DMS153 (cell line): ENCODE results near the gene MOB3A.

Experiments
- DNase-seq: peaks from one replicate; lab custom pipeline; 2025; lab: John Stamatoyannopoulos, UW

The MOB3A gene

DNA sequence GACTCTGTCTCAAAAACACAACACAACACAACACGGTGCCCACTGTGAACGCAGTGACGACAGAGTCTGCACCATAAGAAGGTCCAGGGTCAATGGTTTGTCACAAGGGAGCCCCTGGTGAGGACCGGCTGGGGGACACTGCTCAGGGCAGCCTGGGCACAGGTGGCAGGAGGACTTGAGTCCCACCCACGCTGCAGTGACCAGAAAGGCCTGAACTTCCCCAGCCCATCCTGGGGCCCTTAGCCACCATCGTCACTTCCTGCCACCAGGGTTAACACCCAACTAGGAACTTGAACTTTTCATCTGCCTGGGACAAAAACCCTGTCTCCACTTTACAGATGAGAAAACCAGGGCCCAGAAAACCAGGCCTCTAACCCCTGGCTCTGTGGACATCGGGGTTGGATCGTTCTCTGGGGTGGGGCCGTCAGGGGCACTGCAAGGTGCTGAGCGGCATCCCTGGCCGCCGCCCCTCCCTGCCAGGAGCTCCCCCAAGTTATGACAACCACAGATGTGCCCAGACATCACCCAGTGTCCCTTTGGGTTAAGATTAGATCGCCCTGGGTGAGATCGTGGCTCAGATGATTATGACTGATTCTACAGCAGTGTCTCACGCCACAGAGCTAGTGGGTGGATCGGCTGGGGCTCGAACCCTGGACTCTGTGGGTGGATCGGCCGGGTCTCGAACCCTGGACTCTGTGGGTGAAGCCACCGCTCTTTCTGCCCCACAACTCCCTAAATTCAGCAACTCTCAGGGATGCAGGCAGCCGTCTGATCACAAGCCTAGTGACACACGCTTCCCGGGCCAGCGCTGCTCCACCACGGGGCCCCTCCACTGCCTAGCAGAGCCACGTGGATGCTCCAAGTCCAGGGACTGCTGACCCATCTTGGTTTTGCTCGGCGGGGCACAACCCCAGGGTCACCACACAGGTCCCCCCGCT is 14.0 kb downstream of the MOB3A start:
- no peak for DNase-seq

DNA sequence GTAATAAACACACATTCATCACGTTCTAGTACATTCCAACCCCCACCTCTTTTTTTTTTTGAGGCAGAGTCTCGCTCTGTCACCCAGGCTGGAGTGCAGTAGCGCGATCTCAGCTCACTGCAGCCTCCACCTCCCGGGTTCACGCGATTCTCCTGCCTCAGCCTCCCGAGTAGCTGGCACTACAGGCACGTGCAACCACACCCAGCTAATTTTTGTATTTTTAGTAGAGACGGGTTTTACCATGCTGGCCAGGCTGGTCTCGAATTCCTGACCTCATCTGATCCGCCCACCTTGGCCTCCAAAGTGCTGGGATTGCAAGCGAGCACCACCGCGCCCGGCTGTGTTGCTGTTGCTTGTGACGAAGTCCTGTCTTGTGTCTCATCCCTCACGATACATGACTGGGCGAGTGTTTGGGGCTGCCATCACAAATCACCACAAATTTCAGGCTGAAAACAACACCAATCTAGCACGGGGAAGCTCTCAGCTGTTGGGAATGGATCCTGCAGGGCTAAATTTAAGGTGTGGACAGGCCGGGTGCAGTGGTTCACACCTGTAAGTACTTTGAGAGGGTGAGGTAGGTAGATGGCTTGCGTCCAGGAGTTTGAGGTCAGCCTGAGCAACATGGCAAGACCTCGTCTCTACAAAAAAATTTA is 15.7 kb downstream of the MOB3A start:
- no peak for DNase-seq

DNA sequence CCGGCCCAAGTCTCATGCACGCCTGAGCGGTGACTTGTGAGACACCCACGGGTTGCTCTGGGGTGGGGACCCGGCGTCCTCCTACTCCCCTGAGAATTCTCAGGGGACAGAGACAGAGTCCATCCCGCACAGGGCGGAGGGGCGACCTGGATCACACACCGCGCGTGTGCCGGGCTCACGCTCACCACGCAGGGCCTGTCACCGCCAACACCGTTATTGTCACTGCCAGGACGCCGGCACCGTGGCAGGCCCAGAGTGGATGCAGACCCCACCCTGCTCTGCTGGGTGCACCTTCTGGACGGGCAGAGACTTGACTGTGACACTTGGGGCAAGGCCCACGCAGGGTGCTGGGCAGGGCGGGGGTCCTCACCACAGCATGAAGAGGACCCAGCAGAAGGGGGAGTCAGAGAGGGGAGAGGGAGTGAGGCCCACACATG is 16.2 kb downstream of the MOB3A start:
- DNase-seq: no peak

DNA sequence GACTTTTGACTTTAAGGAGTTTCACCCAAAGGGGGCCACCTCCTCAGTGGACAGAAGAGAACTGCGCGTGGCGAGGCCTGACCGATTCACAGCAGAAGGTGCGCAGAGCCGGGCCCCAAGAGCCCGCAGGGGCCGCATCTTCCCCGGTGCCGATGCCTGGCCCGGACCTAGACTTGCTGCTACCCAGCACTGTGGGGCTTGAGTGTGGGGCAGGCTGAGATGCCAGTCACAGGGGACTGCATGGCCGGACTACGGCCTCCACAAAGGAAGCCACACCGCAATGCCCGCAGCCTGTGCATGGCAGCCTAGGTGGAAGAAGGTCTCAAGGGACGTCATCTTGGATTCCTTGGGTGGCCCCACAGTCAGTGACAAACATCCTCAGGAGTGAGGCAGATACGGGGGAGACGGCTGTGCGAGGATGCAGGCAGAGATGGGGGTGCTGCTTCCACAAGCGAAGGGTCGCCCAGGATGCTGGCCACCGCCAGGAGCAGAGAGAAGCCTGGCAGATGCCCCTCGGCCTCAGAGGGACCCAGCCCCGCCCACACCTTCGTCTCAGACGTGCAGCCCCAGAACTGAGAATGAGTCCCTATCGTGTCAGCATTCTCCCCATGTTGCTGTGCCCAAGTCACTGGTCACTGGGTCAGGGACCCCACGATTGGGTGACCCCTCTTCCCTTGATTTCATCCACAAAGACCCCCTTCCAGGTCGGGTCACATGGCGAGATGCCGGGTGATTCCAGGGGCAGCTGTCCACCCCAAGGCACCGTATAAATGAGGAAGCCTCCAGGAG is 16.9 kb downstream of the MOB3A start:
- DNase-seq: no peak

DNA sequence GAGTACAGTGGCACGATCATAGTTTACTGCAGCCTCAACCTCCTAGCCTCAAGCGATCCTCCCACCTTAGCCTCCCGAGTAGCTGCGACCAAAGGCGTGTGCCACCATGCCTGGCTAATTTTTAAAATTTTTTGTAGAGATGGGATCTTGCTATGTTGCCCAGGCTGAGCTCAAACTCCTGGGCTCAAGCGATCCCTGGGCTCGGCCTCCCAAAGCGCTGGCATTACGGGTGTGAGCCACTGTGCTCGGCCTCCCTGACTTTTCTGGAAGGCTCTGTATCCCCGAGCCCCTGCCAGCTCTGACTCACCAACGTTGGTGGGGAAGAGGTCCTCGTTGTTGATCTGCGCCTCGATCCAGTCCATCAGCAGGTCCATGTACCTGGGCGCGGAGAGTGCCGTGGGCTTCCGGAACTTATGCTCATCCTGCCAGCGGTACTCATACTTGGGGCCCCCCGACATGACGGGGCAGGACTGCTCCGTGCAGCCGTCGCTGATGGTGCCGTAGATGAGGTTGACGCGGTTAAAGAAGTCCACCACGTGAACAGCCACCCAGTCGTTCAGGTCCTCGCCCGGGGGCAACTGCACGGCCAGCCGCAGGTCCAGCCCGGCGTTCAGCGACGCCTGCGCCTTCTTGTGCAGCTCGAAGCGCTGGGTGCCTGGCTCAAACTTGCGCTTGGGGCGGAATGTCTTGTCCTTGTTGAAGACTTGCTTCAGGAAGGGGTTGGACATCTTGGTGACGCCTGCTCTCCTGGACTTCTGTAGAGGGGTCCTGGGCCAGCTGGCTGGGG is 18.1 kb downstream of the MOB3A start:
- DNase-seq: no peak

DNA sequence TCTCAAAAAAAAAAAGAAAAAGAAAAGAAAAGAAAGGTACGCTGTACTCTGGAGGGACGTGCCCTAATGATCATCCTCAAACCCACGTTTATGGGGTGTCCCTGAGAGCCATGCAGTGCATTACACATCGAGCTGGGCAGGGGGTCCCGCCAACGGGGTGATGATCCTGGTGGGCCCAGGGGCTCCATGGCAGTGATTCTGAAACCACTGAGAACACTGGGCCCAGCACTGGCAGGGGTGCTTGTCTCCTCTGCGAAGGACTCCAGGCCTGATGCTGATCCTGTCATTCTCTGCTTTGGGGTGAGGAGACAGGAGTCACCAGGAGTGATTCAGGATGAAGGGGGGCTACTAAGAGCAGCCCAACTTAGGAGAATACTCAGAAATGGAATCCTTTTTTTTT is 18.7 kb downstream of the MOB3A start:
- DNase-seq: no peak

DNA sequence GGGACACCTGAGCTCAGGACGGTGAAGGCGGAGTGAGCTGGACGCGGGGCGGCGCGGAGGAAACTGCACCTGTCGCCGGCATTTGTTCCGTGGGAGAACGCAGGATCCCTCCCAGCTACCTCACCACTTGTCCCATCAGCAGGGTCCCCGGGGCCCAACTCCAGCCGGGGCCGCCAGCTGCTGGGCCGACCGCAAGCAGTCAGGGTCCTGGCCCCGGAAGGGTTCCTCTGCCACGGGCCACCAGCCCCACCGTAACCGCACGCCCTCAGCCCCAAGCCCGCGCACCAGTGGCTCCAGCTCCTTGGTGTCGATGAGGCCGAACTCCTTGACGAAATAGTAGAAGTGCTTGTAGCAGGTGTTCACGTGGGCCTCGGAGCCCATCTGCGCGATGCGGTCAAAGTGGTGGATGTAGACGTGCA is 19.6 kb downstream of the MOB3A start:
- no peak for DNase-seq

DNA sequence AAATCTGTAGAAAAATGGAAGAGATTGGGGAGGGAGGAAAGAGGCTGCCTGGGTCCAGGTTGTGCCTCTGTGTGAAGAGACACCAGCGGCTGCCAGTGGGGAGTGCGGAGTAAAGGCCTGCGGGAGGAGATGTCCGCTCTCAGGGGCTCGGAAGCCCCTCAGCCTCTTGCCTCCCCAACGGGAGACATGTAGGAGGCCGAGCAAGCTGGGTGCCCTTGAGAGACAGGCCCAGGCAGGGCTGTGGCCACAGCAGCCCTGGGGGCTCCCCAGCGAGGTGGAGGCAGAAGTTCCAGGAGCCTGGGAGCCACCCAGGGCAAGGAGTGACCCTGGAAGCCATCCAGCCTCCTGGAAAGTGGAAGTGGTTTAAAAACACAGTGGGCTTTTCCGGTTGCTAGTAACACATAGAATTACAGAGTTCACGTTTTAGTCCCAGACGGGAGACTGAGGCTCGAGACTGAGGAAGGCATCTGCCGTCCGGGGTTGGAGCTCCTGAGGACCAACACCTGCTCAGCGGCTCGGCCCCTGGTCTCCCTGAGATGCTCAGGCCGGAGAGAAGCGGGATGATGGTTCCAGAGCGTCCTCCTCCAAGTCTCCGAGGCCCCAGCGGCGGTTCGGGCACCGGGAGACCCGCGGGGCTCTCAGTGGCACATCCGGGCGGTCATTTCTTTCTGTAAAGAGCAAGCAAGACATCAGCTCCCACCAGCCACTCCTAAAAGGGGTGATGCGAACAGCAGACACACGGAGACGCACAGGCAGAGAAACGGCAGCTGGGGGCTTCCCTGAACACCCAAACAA is 23.2 kb downstream of the MOB3A start:
- DNase-seq: no peak

DNA sequence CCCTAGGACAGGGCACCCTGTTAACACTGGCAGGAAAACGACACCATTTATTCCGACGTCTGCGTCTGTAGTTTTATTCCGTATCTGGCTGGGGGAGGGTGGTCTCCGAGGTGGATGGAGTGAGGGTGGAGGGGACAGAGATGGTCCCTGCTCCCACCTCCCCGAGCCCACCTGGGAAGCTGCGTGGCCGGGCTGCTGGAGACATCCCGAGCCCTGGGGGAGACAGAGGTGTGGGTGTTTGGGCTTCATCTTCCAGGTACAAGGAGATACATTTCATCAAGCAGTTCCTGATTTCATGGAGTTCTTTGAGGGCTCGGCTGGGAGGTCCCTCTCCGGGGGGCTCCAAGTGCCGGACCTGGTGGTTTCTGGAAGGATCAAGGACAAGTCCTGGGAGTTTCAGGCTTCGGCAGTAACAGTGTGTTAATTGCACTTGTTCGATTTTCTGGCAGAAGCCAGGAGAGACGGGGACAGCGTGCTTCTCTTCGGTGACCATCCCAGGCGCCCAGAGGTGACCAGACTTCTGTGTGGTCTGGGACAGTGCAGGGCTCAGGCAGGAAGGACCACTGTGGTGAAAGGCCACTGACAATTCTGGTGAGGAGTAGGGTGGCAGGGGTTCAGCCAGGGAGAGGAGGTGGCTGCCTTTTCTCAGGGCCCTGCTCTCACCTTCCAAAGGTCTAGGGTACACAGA is 25.0 kb downstream of the MOB3A start:
- no peak for DNase-seq

DNA sequence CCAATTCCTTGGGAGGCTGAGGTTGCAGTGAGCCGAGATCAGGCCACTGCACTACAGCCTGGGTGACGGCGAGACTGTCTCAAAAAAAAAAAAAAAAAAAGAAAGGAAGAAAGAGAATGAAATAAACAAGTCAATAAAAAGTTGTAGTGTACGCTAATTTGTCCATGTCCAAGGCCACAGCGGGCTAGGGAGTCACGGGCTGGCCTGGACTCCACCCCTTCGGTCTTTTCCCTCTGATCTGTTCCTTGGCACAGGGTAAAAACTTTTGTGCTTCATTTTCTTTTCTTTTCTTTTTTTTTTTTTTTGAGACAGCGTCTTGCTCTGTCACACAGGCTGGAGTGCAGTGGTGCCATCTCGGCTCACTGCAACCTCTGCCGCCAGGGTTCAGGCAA is 25.7 kb downstream of the MOB3A start:
- DNase-seq: no peak

DNA sequence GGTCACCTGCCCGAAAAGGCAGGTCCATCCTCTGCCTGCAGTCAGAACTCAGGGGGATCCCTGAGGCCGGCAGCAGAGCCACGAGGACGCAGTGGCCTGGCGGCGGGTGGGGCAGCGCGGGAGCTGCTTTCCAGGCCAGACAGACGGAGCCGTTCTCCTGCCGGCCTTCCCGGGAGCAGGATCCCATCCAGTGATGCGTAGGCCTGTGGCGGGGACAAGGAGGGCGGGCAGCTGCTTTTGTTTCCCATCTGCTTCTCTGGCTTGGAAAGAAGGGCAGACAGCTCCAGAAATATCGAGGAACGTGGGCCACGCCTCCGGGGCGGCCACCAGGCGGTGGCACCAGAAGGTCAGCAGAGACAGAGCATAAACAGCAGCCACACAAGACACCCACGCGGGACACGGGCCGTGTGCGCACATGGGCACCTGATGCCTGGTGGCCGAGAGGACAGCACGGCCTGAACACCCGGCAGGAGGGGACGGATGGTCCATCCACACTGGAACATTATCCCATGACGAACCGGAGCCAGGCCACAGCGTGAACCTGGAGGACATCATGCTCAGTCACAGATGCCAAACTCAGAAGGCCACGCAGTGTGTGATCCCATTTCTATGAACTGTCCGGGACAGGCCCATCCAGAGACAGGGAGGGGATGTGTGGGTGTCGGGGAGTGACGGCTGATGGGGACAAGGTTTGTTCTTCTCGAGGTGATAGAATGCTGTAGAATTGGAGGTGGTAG is 31.2 kb downstream of the MOB3A start:
- DNase-seq: no peak

DNA sequence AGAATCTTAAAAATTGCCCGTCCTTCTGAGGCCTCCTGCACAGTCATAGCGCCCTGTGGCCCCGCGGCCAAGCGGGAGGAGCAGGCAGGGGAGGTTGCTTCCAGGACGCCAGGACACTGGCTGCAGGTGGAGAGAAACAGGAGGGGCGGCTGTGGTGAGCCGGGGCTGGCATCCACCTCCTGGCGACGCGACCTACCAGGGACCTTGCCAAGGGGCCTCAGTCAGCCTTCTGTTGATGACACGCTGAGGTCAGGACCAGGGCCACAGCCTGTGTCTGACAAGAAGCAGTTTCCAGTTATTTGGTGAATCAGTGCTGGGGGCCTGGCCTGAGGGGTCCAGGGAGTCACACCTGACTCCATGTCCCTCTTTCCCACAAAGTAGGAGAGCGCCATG is 31.7 kb downstream of the MOB3A start:
- DNase-seq: no peak

DNA sequence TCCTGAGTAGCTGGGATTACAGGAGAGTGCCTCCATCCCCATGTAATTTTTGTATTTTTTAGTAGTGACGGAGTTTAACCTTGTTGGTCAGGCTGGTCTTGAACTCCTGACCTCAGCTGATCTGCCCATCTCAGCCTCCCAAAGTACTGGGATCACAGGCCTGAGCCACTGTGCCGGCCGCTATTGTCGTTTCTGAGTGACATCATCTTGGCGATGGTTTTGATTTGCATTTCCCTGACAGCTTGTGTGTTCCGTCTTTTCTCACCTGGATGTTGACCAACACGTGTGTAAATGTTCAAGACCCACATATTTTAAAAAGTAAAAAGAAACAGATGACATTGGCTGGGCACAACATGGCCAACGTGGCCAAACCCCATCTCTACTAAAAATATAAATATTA is 32.3 kb downstream of the MOB3A start:
- no peak for DNase-seq

DNA sequence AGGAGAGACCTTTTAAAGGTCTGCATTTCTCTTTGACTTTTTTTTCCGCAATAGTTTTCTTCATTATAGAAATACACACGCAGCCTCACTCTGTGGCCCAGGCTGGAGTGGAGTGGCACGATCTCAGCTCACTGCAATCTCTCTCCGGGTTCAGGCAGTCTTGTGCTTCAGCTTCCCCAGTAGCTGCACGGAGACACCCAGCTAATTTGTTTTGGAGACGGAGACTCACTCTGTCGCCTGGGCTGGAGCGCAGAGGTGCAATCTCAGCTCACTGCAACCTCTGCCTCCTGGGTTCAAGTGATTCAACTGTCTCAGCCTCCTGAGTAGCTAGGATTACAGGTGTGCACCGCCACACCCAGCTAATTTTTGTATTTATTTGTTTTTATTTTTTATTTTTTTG is 33.4 kb downstream of the MOB3A start:
- DNase-seq: no peak

DNA sequence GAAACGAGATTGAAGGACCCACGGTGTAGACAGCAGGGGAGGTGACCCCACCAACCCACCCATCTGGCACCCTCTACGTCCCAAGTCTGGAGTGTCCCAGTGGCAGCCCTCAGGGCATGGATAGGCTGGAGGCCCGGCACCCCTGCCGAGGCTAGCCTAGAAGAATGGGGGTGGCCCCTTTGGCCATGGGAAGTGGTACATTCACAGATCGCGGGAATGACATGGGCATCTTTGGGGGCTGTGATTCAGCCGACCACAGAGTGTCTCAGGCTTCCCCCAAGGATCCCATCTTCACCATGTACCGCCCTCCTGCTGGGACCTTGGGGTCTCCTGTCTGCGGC is 33.8 kb downstream of the MOB3A start:
- DNase-seq: no peak

DNA sequence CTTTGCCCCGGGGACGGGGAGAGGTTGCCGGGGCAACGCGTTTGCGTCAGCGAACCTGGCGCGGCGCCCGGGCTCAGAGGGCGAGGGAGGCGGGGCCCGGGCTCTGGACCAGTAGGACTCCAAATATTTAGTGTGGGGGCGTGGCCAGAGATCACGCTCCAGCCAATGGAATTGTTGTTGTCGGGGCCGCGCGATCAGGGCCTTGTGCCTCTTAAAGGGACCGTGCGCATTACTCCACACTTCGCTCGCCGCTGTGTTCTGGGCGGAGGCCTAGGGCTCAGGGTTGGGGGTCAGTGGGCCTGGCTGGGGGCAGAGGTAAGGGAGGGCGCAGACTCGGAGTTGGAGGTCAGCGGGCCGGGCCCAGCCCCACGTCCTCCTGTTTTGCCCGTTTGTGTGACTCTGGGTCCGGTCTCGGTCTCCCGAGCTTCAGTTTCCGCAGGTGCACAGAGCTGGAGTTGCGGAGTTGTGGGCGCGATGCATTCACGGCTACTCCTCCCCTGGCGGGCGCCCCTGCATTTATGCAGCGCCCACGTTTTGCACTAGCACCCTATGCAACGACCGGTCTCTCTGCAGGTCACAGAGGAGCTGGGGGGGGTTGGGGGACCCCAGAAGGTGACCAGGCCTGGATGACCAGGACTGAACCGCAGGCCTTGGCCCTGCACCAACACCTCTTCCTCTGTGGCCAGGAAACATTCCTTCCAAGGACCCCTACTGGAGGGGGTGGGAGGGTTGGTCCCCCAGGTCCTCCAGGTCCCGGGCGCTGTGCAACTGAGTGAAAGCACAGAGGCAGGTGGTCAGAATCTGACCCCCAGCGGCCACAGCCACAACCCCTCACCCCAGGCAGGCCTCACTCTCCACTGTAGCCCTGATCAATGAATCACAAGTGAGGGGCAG is 34.4 kb downstream of the MOB3A start:
- peak; percentile 92 for DNase-seq

DNA sequence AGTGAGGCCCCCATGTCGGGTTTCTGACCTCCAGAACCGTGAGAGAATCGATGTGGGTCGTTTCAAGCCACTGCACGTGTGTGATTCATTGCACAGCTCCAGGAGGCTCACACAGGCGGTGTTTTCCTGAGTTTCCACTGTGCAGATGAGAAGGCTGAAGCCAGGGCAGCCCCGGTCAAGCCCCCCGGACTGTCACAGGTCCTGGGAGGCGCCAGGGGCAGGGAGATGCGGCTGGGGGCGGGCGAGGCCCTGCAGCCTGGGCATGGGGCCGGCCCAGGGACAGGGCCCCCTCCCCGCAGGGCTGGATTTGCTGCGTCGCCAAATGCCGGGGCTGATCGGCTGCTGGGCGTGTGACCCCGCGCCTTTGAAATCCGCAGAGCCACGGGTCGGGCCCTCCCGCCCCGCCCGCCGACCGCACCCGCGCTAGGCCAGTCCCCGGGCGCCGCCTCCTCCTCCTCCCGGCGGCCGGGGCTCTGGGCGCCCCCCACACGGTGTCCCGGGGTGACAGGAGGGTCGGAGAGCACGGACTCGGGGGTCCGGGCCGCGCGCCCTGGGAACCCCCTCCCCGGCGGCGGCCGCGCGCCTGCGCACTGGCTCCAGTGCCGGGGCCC is 35.1 kb downstream of the MOB3A start:
- no peak for DNase-seq

DNA sequence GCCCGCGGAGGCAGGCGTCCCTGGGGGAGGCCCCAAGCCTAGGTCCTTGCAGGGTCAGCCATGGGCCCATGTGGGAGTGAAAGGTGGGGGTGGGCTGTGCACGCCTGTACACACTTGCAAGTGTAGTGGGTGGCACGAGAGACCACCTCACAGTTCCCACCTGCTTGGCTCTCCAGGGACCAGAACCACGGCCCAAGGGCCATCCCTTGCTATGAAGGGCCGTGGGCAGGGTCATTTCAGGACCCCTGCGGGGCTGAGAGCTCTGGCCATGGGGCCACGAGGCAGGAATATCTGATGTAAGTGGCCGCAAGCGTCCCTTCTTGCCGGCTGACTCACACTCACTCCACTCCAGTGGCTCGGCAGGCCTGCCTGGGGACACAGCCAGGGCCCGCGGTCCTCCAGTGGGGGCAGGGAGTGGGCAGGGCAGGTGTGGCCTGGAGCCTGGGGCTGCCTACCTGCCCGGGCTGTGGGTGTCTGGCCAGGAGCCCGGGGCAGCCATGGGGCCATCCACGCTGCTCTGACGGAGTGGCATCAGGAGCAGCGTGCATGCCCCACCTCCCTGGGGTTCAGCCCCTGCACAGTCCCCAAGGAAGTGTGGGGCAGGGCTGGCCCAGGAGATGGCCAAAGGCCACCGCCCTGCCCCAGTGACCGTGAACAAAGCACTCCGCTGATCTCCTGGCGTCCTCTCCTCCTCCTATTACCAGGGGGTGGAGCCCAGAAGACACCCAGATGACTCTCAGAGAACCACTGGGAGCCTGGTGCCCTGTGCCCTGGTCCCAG is 36.5 kb downstream of the MOB3A start:
- DNase-seq: no peak
